ENCODE results near the gene TENM4. TPM values are rescaled to one million over a fixed set of nuclear protein-coding genes. Genes with fewer than 3 reads are reported as not detected.

Gene TENM4
- total and polyA plus RNA-seq, 2 of the 8 experiments (the other 6 are each of a cell fraction or from before 2014, with no cell fraction given), result 3.5 to 7.2 TPM

DNA sequence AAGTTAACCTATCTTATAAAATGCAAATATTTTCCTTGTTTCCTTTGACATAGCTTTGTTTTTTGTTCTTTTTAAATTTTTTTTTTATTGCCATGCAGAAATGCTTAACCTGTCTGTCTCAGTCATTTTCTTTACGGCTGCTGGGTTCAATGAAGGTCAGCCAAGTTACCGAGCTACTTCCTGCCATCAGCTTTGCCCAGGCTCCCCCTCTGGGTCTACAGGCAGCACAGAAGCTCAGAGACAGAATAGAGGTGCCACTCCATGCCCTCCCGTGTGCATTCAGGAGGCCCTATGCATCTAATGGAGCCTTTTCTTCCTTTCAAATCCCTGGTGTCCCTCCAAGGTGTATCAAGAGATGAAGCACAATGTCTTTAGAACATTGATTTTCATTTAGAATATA lies 455.2 kb downstream of the TENM4 start:
- Histone ChIP-seq H3K79me2 (ENCODE audit: control insufficient read depth in 1 of 2, insufficient read depth in 2 of 2, low read length in 2 of 2) (no peaks in the 10 kb centered on the region), H2BK120ac (replicated peaks; ENCODE audit: low read depth, low read length) (no peak overlapping the region), H3K23ac (ENCODE audit: insufficient read length) (no peak overlapping the region), H4K8ac (ENCODE audit: extremely low read depth, insufficient read depth, low read length) (no peak overlapping the region), H3K4me3 (ENCODE audit: extremely low read depth in 1 of 4, insufficient read depth in 2 of 4, low read depth in 3 of 4, low read length in 4 of 4) (no peak overlapping the region), H4K5ac (ENCODE audit: insufficient read length, low read depth, low read length) (no peak overlapping the region), H2BK20ac (ENCODE audit: low read length) (no peak overlapping the region), H3K56ac (replicated peaks; ENCODE audit: insufficient read length, low read depth, low read length) (no peak overlapping the region), H3K36me3 (ENCODE audit: control insufficient read depth in 2 of 4, insufficient read depth in 4 of 4, low read length in 3 of 4) (no peaks in the 10 kb centered on the region), H3K14ac (ENCODE audit: insufficient read length) (no peak overlapping the region), H3K18ac (ENCODE audit: extremely low read depth, low read length) (no peak overlapping the region), H2AFZ (ENCODE audit: low read length) (no peak overlapping the region), H4K20me1 (replicated peaks in 1 of 2; ENCODE audit: control insufficient read depth in 1 of 2, insufficient read depth in 2 of 2, low read length in 2 of 2) (no peaks in the 10 kb centered on the region), H3K4ac (replicated peaks; ENCODE audit: insufficient read length, low read depth, low read length) (no peak overlapping the region), H3K27me3 (replicated peaks in 1 of 4; ENCODE audit: control insufficient read depth in 3 of 4, extremely low read depth in 1 of 4, insufficient read depth in 3 of 4, low read length in 3 of 4) (no peaks in the 10 kb centered on the region), H4K91ac (replicated peaks; ENCODE audit: insufficient read length, low read length) (no peak overlapping the region), H3K4me2 (ENCODE audit: insufficient read depth in 1 of 2, low read depth in 2 of 2, low read length in 2 of 2) (no peak overlapping the region), H2BK12ac (ENCODE audit: low read depth, low read length) (no peak overlapping the region), H3K9me3 (ENCODE audit: insufficient read depth in 2 of 2, low read depth in 1 of 2, low read length in 1 of 2) (no peaks in the 10 kb centered on the region), H2AK5ac (ENCODE audit: low read depth, low read length) (no peak overlapping the region), H2BK5ac (ENCODE audit: low read depth, low read length) (no peak overlapping the region), H3K27ac (ENCODE audit: low read depth, low read length) (no peak overlapping the region), H3K79me1 (ENCODE audit: low read depth, low read length) (no peaks in the 10 kb centered on the region), H3K9ac (replicated peaks in 1 of 4; ENCODE audit: extremely low read depth in 1 of 4, low read depth in 3 of 4, low read length in 3 of 4) (no peak overlapping the region), H3K23me2 (ENCODE audit: low read depth, low read length) (no peaks in the 10 kb centered on the region), H2BK15ac (ENCODE audit: low read length) (no peak overlapping the region), H3K4me1 (replicated peaks in 1 of 4; ENCODE audit: control insufficient read depth in 3 of 4, insufficient read depth in 4 of 4, low read length in 3 of 4) (peaks cover 0 to 3% (median 0%) of the 10 kb centered on the region in 4 experiments; a peak in 2 of 7 replicates)
- 82% methylated on average over 3 of the region's 3 CpGs; no CpG with 5 or more reads in 1 of the 2 experiments for WGBS, 2 experiments (ENCODE audit: extremely low coverage in 1 of 2, insufficient coverage in 1 of 2, insufficient read length in 1 of 2, insufficient replicate concordance in 2 of 2, low coverage in 1 of 2, low lambda C conversion rate in 2 of 2, missing lambda C conversion rate in 1 of 2)
- ChIA-PET POLR2A (ENCODE audit: partially characterized antibody) (no interaction called here), CTCF (ENCODE audit: partially characterized antibody) (interaction anchor here (1.2 kb wide), 1 partner anchor 114 kb away, joined by 3 read pairs; no protein-coding TSS in a partner anchor)
- no peak for FAIRE-seq
- DNase-seq (ENCODE audit: low read depth in 1 of 2, low spot score in 2 of 2), result no peak
- TF ChIP-seq NANOG (IDR thresholded peaks at IDR 0.05; ENCODE audit: insufficient read depth, low read depth, low read length, poor library complexity, severe bottlenecking), result no peak
- no peak for TF ChIP-seq HDAC2 (IDR thresholded peaks at IDR 0.05; ENCODE audit: borderline replicate concordance in 1 of 2, low read depth in 2 of 2, low read length in 2 of 2)
- no peak for TF ChIP-seq TAF1 (IDR thresholded peaks at IDR 0.05; ENCODE audit: low read depth, low read length)
- TF ChIP-seq SUZ12 (IDR thresholded peaks at IDR 0.05; ENCODE audit: low read length), result no peak
- TF ChIP-seq POLR2A (IDR thresholded peaks at IDR 0.05; ENCODE audit: control extremely low read depth in 1 of 2, low read depth in 2 of 2, low read length in 2 of 2), result no peak
- TF ChIP-seq, protein P1, sequence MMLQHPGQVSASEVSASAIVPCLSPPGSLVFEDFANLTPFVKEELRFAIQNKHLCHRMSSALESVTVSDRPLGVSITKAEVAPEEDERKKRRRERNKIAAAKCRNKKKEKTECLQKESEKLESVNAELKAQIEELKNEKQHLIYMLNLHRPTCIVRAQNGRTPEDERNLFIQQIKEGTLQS (IDR thresholded peaks at IDR 0.05; ENCODE audit: insufficient read depth, low read depth, low read length), result no peak
- TF ChIP-seq POU5F1 (IDR thresholded peaks at IDR 0.05; ENCODE audit: low read depth, low read length), result no peak
- TF ChIP-seq SP4 (IDR thresholded peaks at IDR 0.05; ENCODE audit: low read length), result no peak
- TF ChIP-seq SP2 (IDR thresholded peaks at IDR 0.05; ENCODE audit: low read length), result no peak
- no peak for TF ChIP-seq POLR2AphosphoS5 (IDR thresholded peaks at IDR 0.05; ENCODE audit: low read depth, low read length)
- no peak for TF ChIP-seq TEAD4 (IDR thresholded peaks at IDR 0.05; ENCODE audit: low read depth, low read length)
